GM10266 (cell line): ENCODE results near the gene NELL2.

ENCODE experiments used
- DNase-seq: peaks from one replicate; pipeline ENCODE4 v3.0.0; 2012; ENCODE audit errors: extremely low spot score
- CTCF ChIP-seq: IDR thresholded peaks from 2 replicates; pipeline ENCODE4 v1.5.1; 2012; ENCODE audit warnings: mild to moderate bottlenecking, low read depth; ENCODE audit not compliant: control insufficient read depth, insufficient read depth; ENCODE audit errors: missing control alignments

The NELL2 gene

GRCh38 chr12:44863867-44864266 is 12.2 kb downstream of the NELL2 start:
- TF ChIP-seq CTCF: no peak
- DNase-seq: no peak

GRCh38 chr12:44859998-44860689 is 16.0 kb downstream of the NELL2 start:
- DNase-seq: no peak

GRCh38 chr12:44858226-44858855 is 17.8 kb downstream of the NELL2 start:
- no peak for TF ChIP-seq CTCF
- no peak for DNase-seq

More at GRCh38 chr12:44859998-44860689, 16.0 kb downstream of the NELL2 start:
- TF ChIP-seq CTCF: no peak

GRCh38 chr12:44852483-44852882 is 23.6 kb downstream of the NELL2 start:
- TF ChIP-seq CTCF: no peak
- no peak for DNase-seq

- DNase-seq: no peak
These were observed 24.5 kb downstream of the NELL2 start for GRCh38 chr12:44851586-44851985.

GRCh38 chr12:44848703-44849085 is 27.4 kb downstream of the NELL2 start:
- no peak for TF ChIP-seq CTCF

More at GRCh38 chr12:44851586-44851985, 24.5 kb downstream of the NELL2 start:
- no peak for TF ChIP-seq CTCF

More at GRCh38 chr12:44848703-44849085, 27.4 kb downstream of the NELL2 start:
- DNase-seq: peak; percentile 14
